ENCODE measurements around the gene TPRX2.
"Not testable (repeated sequence)": the region's sequence is repeated elsewhere in the genome, so short reads cannot be mapped to it uniquely, and the experiment has no call there.

The TPRX2 gene

GRCh38 chr19:47861630-47862029, 2.6 kb downstream of the TPRX2 start:
- no peak for DNase-seq (ENCODE audit: low spot score)

- DNase-seq (ENCODE audit: low spot score) = peak; percentile 98
Measured at GRCh38 chr19:47863514-47863936, 4.5 kb downstream of the TPRX2 start.

GRCh38 chr19:47865166-47865565, 6.1 kb downstream of the TPRX2 start:
- no peak for DNase-seq (ENCODE audit: low spot score)

- DNase-seq (ENCODE audit: low spot score) = no peak
Measured at GRCh38 chr19:47878906-47879305, 19.9 kb downstream of the TPRX2 start.

GRCh38 chr19:47879385-47879784, 20.4 kb downstream of the TPRX2 start:
- DNase-seq (ENCODE audit: low spot score) = not testable (repeated sequence)

- no peak for DNase-seq (ENCODE audit: low spot score)
Measured at GRCh38 chr19:47881757-47882156, 22.7 kb downstream of the TPRX2 start.

- no peak for DNase-seq (ENCODE audit: low spot score)
Measured at GRCh38 chr19:47882890-47883289, 23.9 kb downstream of the TPRX2 start.

GRCh38 chr19:47885067-47885463, 26.0 kb downstream of the TPRX2 start:
- no peak for DNase-seq (ENCODE audit: low spot score)

GRCh38 chr19:47886010-47886559, 27.1 kb downstream of the TPRX2 start, which contains the start of gene SULT2A1:
Gene SULT2A1, minus strand, starts transcription at chr19:47886315. Its CDS starts 58 bp downstream, at chr19:47886257.
- DNase-seq (ENCODE audit: low spot score) = peak; percentile 56

- no peak for DNase-seq (ENCODE audit: low spot score)
Measured at GRCh38 chr19:47890865-47891621, 32.0 kb downstream of the TPRX2 start.

GRCh38 chr19:47891622-47891922, 32.5 kb downstream of the TPRX2 start:
- no peak for DNase-seq (ENCODE audit: low spot score)

GRCh38 chr19:47891923-47892666, 33.1 kb downstream of the TPRX2 start:
- DNase-seq (ENCODE audit: low spot score) = no peak

GRCh38 chr19:47895165-47895782, 36.2 kb downstream of the TPRX2 start:
- DNase-seq (ENCODE audit: low spot score) = no peak

- no peak for DNase-seq (ENCODE audit: low spot score)
Measured at GRCh38 chr19:47896019-47896418, 37.0 kb downstream of the TPRX2 start.

GRCh38 chr19:47896773-47897172, 37.7 kb downstream of the TPRX2 start:
- no peak for DNase-seq (ENCODE audit: low spot score)

GRCh38 chr19:47897861-47898260, 38.8 kb downstream of the TPRX2 start:
- DNase-seq (ENCODE audit: low spot score) = no peak

- no peak for DNase-seq (ENCODE audit: low spot score)
Measured at GRCh38 chr19:47899335-47899734, 40.3 kb downstream of the TPRX2 start.

- DNase-seq (ENCODE audit: low spot score) = no peak
Measured at GRCh38 chr19:47901370-47901769, 42.3 kb downstream of the TPRX2 start.

- not testable (repeated sequence) for DNase-seq (ENCODE audit: low spot score)
Measured at GRCh38 chr19:47909350-47909749, 50.3 kb downstream of the TPRX2 start.

GRCh38 chr19:47910191-47910590, 51.2 kb downstream of the TPRX2 start:
- not testable (repeated sequence) for DNase-seq (ENCODE audit: low spot score)

Data from HuH-7 (cell line).